Esophagus squamous epithelium (tissue), 5 donors: ENCODE data around the gene DNAH3. TPM values are rescaled to one million over a fixed set of nuclear protein-coding genes. Genes with fewer than 3 reads are reported as not detected.
"Not testable (repeated sequence)": the region's sequence is repeated elsewhere in the genome, so short reads cannot be mapped to it uniquely, and the experiment has no call there.

Experiments
- DNase-seq: peaks from one replicate; lab custom pipeline; 2025; lab: John Stamatoyannopoulos, UW
- H3K27ac ChIP-seq, 4 donors: fragments of 200-600 bp; sonication (generic); one replicate each; pipeline ENCODE4 v1.5.1; 2016 to 2019; ENCODE audit warnings: mild to moderate bottlenecking in 1 of 4
- H3K27me3 ChIP-seq, 4 donors: fragments of 200-600 bp; sonication (generic); 1 replicate in 3 of 4; 2 replicates in 1 of 4; pipeline versions ENCODE4 v1.5.1 to v1.6.0; 2017 to 2021; ENCODE audit warnings: antibody characterized with exemption in 1 of 4
- H3K36me3 ChIP-seq, 3 donors: fragments of 200-600 bp; sonication (generic); one replicate each; pipeline ENCODE4 v1.5.1; 2016 to 2019
- H3K4me1 ChIP-seq, 3 donors: fragments of 200-600 bp; sonication (generic); one replicate each; pipeline ENCODE4 v1.5.1; 2017 to 2019
- H3K4me3 ChIP-seq, 4 donors: fragments of 200-600 bp; sonication (generic); 1 replicate in 3 of 4; 2 replicates in 1 of 4; pipeline ENCODE4 v1.5.1; 2016 to 2019; ENCODE audit warnings: mild to moderate bottlenecking in 2 of 4, moderate library complexity in 1 of 4
- H3K9me3 ChIP-seq, 3 donors: fragments of 200-600 bp; sonication (generic); one replicate each; pipeline ENCODE4 v1.5.1; 2016 to 2019
- CTCF ChIP-seq, 6 experiments: fragments of 450-650 bp in 4 of 6; fragments of 200-600 bp in 2 of 6; sonication (generic) in 2 of 6; IDR thresholded peaks; one replicate each; pipeline ENCODE4 v1.5.1; 2016 to 2019; ENCODE audit warnings: antibody characterized with exemption in 6 of 6, mild to moderate bottlenecking in 4 of 6, moderate library complexity in 4 of 6
- POLR2A ChIP-seq, 4 donors: fragments of 450-650 bp; IDR thresholded peaks; one replicate each; pipeline ENCODE4 v1.6.1; 2017; ENCODE audit warnings: antibody characterized with exemption in 4 of 4, mild to moderate bottlenecking in 4 of 4, moderate library complexity in 3 of 4
- WGBS, 2 donors: methylation state at CpG; one replicate each; pipeline ENCODE4 v1.1.5; 2018; 5-methylcytosine and 5-hydroxymethylcytosine counted together
- intact Hi-C: fragments of 100-400 bp; cut with DNase I; formaldehyde crosslinking; loops from one replicate; pipeline ENCODE4 v1.15.0; 2022
- total RNA-seq, 4 donors: library from RNA; depleted of rRNA; stranded (reverse); fragments of >200 nt; gene quantifications; one replicate each; pipeline ENCODE4 v1.1.0, GENCODE V29; 2016
- donor health status: DM: yes; HTN: yes; CAD: no.

Gene DNAH3
- total RNA-seq, 4 donors from 2014 or later: 0.57 TPM; not detected in 2

- 89 to 90% methylated on average over 5 of the region's 5 CpGs for WGBS, 2 donors
- no peak overlapping the region for H3K27ac ChIP-seq
Observed at GRCh38 chr16:21009815-21010214, 140.8 kb downstream of the DNAH3 start.

GRCh38 chr16:21005008-21005407, 145.6 kb downstream of the DNAH3 start:
- no peak for DNase-seq
- H3K36me3 ChIP-seq: no peaks in the 10 kb centered on the region
- intact Hi-C loops: no loop called here
- peaks cover 0 to 5% (median 0%) of the 10 kb centered on the region in 4 donors for H3K27me3 ChIP-seq
- TF ChIP-seq CTCF (IDR thresholded peaks at IDR 0.05) (no peak), POLR2A (IDR thresholded peaks at IDR 0.05) (no peak)
- H3K4me1 ChIP-seq: no peaks in the 10 kb centered on the region
- WGBS, 2 donors: 37 to 48% methylated on average over 1 of the region's 1 CpG
- no peaks in the 10 kb centered on the region for H3K9me3 ChIP-seq
- no peak overlapping the region for H3K4me3 ChIP-seq
- no peak overlapping the region for H3K27ac ChIP-seq

More at GRCh38 chr16:21009815-21010214, 140.8 kb downstream of the DNAH3 start:
- TF ChIP-seq POLR2A (IDR thresholded peaks at IDR 0.05): no peak
- TF ChIP-seq CTCF (IDR thresholded peaks at IDR 0.05): no peak
- H3K4me3 ChIP-seq: no peak overlapping the region
- H3K9me3 ChIP-seq: no peaks in the 10 kb centered on the region
- no peaks in the 10 kb centered on the region for H3K4me1 ChIP-seq
- no peaks in the 10 kb centered on the region for H3K36me3 ChIP-seq
- intact Hi-C loops: no loop called here
- H3K27me3 ChIP-seq: peaks cover 0 to 5% (median 0%) of the 10 kb centered on the region in 4 donors
- DNase-seq: no peak

GRCh38 chr16:21001262-21001661, 149.4 kb downstream of the DNAH3 start:
- no peak overlapping the region for H3K4me3 ChIP-seq
- no peak overlapping the region for H3K27ac ChIP-seq
- no peak for DNase-seq
- intact Hi-C loops: no loop called here
- no peaks in the 10 kb centered on the region for H3K4me1 ChIP-seq
- TF ChIP-seq CTCF (IDR thresholded peaks at IDR 0.05) (peak in 3 of 6 experiments; percentile 19 to 48 (median 21)), POLR2A (IDR thresholded peaks at IDR 0.05) (no peak)
- H3K27me3 ChIP-seq: no peaks in the 10 kb centered on the region
- WGBS, 2 donors: 41 to 47% methylated on average over 3 of the region's 3 CpGs
- H3K36me3 ChIP-seq: no peaks in the 10 kb centered on the region
- H3K9me3 ChIP-seq: no peaks in the 10 kb centered on the region

GRCh38 chr16:20997147-20997546, 153.5 kb downstream of the DNAH3 start:
- Histone ChIP-seq H3K27me3 (no peaks in the 10 kb centered on the region), H3K27ac (no peak overlapping the region), H3K9me3 (no peaks in the 10 kb centered on the region), H3K4me3 (no peak overlapping the region), H3K4me1 (no peaks in the 10 kb centered on the region), H3K36me3 (no peaks in the 10 kb centered on the region)
- no peak for DNase-seq
- 69 to 86% methylated on average over 3 to 4 of the region's 5 CpGs for WGBS, 2 donors
- intact Hi-C loops: no loop called here
- TF ChIP-seq CTCF (IDR thresholded peaks at IDR 0.05) (no peak), POLR2A (IDR thresholded peaks at IDR 0.05) (no peak)

GRCh38 chr16:20995711-20996110, 154.9 kb downstream of the DNAH3 start:
- no peaks in the 10 kb centered on the region for H3K4me1 ChIP-seq
- 79 to 92% methylated on average over 4 of the region's 4 CpGs for WGBS, 2 donors
- TF ChIP-seq POLR2A (IDR thresholded peaks at IDR 0.05) (no peak), CTCF (IDR thresholded peaks at IDR 0.05) (no peak)
- H3K9me3 ChIP-seq: no peaks in the 10 kb centered on the region
- H3K4me3 ChIP-seq: no peak overlapping the region
- no peaks in the 10 kb centered on the region for H3K36me3 ChIP-seq
- no peak for DNase-seq
- intact Hi-C loops: no loop called here
- no peak overlapping the region for H3K27ac ChIP-seq
- no peaks in the 10 kb centered on the region for H3K27me3 ChIP-seq

- H3K36me3 ChIP-seq, intact Hi-C loops, H3K27ac ChIP-seq, H3K9me3 ChIP-seq, H3K4me1 ChIP-seq, H3K27me3 ChIP-seq, H3K4me3 ChIP-seq, DNase-seq: not testable (repeated sequence)
- WGBS, 2 donors: 93 to 100% methylated on average over 3 to 5 of the region's 38 CpGs
Observed at GRCh38 chr16:20989496-20990070, 161.1 kb downstream of the DNAH3 start.
